ENCODE results near the gene CLIC5. TPM values are rescaled to one million over a fixed set of nuclear protein-coding genes. Genes with fewer than 3 reads are reported as not detected.

The CLIC5 gene
- polyA plus RNA-seq, 1 donor from 2014 or later: 0.22 TPM

DNA sequence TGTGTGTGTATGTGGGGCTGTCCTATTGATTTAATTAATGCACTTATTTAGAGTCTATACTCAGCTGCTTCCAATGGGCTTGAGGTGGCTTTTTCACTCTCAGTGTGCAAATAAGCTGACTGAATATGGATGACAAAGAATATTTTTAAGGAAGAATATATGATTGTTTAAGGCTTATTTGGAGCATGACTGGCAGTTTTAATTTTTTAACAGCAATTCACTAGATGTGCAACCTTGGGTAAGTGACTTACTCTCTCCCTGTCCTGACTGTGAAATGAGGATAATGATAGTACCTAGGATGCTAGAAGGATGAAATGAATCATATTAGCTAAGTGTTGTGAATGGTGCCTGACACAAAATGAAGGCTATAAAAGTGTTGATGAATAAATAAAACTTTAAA, 67.9 kb downstream of the CLIC5 start:
- H3K9ac ChIP-seq (ENCODE audit: low read length): no peak overlapping the region

DNA sequence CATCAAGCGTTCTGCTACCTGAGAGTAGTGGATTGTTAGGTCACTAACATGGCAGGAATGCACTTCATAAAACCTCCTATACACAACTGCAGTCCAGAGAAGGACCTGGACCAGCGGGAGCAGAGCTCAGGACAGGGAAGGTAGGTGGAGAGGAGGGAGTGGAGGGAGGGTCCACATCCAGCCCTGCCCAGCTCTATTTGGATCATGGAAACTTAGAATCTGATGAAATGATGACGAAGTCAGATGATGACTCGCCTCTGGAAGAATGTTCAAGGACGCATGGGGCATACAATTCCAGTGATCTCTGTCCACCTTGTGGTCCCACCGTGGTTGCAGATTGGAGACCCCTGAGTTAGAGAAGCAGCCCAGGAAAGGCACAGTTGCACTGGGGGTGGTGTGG, 68.8 kb downstream of the CLIC5 start:
- no peaks in the 10 kb centered on the region for H4K20me1 ChIP-seq (ENCODE audit: insufficient read depth)
- no peak overlapping the region for H3K4me2 ChIP-seq (ENCODE audit: low read length)
- no peak overlapping the region for H2AFZ ChIP-seq (ENCODE audit: low read depth, low read length)
- no peaks in the 10 kb centered on the region for H3K27me3 ChIP-seq (ENCODE audit: insufficient read depth, low read depth, low read length)
- H3K36me3 ChIP-seq (ENCODE audit: insufficient read depth, low read length): no peaks in the 10 kb centered on the region
- no peaks in the 10 kb centered on the region for H3K9me3 ChIP-seq (ENCODE audit: low read length)
- no peaks in the 10 kb centered on the region for H3K9me2 ChIP-seq (ENCODE audit: insufficient read depth, low read length)
- H3K4me3 ChIP-seq (ENCODE audit: low read length): no peak overlapping the region
- no peak overlapping the region for H3K9ac ChIP-seq (ENCODE audit: low read length)
- no peak for TF ChIP-seq RAD21 (conservative IDR thresholded peaks at IDR 0.05)
- TF ChIP-seq, protein P1, sequence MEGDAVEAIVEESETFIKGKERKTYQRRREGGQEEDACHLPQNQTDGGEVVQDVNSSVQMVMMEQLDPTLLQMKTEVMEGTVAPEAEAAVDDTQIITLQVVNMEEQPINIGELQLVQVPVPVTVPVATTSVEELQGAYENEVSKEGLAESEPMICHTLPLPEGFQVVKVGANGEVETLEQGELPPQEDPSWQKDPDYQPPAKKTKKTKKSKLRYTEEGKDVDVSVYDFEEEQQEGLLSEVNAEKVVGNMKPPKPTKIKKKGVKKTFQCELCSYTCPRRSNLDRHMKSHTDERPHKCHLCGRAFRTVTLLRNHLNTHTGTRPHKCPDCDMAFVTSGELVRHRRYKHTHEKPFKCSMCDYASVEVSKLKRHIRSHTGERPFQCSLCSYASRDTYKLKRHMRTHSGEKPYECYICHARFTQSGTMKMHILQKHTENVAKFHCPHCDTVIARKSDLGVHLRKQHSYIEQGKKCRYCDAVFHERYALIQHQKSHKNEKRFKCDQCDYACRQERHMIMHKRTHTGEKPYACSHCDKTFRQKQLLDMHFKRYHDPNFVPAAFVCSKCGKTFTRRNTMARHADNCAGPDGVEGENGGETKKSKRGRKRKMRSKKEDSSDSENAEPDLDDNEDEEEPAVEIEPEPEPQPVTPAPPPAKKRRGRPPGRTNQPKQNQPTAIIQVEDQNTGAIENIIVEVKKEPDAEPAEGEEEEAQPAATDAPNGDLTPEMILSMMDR (IDR thresholded peaks at IDR 0.05; ENCODE audit: poor library complexity, severe bottlenecking): no peak
- no peak for TF ChIP-seq EZH2 (IDR thresholded peaks at IDR 0.05; ENCODE audit: borderline replicate concordance, insufficient read depth, low read length, poor library complexity, severe bottlenecking)
- no peak for TF ChIP-seq EP300 (conservative IDR thresholded peaks at IDR 0.05; ENCODE audit: poor library complexity, severe bottlenecking)
- TF ChIP-seq TAF1 (IDR thresholded peaks at IDR 0.05; ENCODE audit: low read depth): no peak
- no peak for TF ChIP-seq POLR2AphosphoS5 (IDR thresholded peaks at IDR 0.05)
- no peak for TF ChIP-seq MXI1 (conservative IDR thresholded peaks at IDR 0.05; ENCODE audit: poor library complexity, severe bottlenecking)
- TF ChIP-seq SMC3 (conservative IDR thresholded peaks at IDR 0.05; ENCODE audit: poor library complexity): no peak
- TF ChIP-seq, protein P2, sequence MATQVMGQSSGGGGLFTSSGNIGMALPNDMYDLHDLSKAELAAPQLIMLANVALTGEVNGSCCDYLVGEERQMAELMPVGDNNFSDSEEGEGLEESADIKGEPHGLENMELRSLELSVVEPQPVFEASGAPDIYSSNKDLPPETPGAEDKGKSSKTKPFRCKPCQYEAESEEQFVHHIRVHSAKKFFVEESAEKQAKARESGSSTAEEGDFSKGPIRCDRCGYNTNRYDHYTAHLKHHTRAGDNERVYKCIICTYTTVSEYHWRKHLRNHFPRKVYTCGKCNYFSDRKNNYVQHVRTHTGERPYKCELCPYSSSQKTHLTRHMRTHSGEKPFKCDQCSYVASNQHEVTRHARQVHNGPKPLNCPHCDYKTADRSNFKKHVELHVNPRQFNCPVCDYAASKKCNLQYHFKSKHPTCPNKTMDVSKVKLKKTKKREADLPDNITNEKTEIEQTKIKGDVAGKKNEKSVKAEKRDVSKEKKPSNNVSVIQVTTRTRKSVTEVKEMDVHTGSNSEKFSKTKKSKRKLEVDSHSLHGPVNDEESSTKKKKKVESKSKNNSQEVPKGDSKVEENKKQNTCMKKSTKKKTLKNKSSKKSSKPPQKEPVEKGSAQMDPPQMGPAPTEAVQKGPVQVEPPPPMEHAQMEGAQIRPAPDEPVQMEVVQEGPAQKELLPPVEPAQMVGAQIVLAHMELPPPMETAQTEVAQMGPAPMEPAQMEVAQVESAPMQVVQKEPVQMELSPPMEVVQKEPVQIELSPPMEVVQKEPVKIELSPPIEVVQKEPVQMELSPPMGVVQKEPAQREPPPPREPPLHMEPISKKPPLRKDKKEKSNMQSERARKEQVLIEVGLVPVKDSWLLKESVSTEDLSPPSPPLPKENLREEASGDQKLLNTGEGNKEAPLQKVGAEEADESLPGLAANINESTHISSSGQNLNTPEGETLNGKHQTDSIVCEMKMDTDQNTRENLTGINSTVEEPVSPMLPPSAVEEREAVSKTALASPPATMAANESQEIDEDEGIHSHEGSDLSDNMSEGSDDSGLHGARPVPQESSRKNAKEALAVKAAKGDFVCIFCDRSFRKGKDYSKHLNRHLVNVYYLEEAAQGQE (IDR thresholded peaks at IDR 0.05; ENCODE audit: borderline replicate concordance): no peak
- H3K79me2 ChIP-seq (replicated peaks; ENCODE audit: insufficient read depth, low read length): no peaks in the 10 kb centered on the region
- no peaks in the 10 kb centered on the region for H3F3A ChIP-seq (ENCODE audit: insufficient read depth, low read length, poor library complexity, severe bottlenecking)
- H3K27ac ChIP-seq (ENCODE audit: low read length): no peak overlapping the region

More for the DNA sequence above, 67.9 kb downstream of the CLIC5 start:
- no peak overlapping the region for H3K4me3 ChIP-seq (ENCODE audit: low read length)
- no peaks in the 10 kb centered on the region for H3K27me3 ChIP-seq (ENCODE audit: insufficient read depth, low read depth, low read length)
- no peaks in the 10 kb centered on the region for H3K79me2 ChIP-seq (replicated peaks; ENCODE audit: insufficient read depth, low read length)
- H3F3A ChIP-seq (ENCODE audit: insufficient read depth, low read length, poor library complexity, severe bottlenecking): no peaks in the 10 kb centered on the region
- H3K9me2 ChIP-seq (ENCODE audit: insufficient read depth, low read length): no peaks in the 10 kb centered on the region
- no peaks in the 10 kb centered on the region for H4K20me1 ChIP-seq (ENCODE audit: insufficient read depth)
- H2AFZ ChIP-seq (ENCODE audit: low read depth, low read length): no peak overlapping the region
- H3K9me3 ChIP-seq (ENCODE audit: low read length): no peaks in the 10 kb centered on the region
- no peak for TF ChIP-seq MXI1 (conservative IDR thresholded peaks at IDR 0.05; ENCODE audit: poor library complexity, severe bottlenecking)
- TF ChIP-seq, protein P1 (IDR thresholded peaks at IDR 0.05; ENCODE audit: poor library complexity, severe bottlenecking): no peak
- TF ChIP-seq, protein P2 (IDR thresholded peaks at IDR 0.05; ENCODE audit: borderline replicate concordance): no peak
- TF ChIP-seq TAF1 (IDR thresholded peaks at IDR 0.05; ENCODE audit: low read depth): no peak
- no peak for TF ChIP-seq EP300 (conservative IDR thresholded peaks at IDR 0.05; ENCODE audit: poor library complexity, severe bottlenecking)
- no peak for TF ChIP-seq SMC3 (conservative IDR thresholded peaks at IDR 0.05; ENCODE audit: poor library complexity)
- no peak for TF ChIP-seq EZH2 (IDR thresholded peaks at IDR 0.05; ENCODE audit: borderline replicate concordance, insufficient read depth, low read length, poor library complexity, severe bottlenecking)
- no peak for TF ChIP-seq POLR2AphosphoS5 (IDR thresholded peaks at IDR 0.05)
- no peak for TF ChIP-seq RAD21 (conservative IDR thresholded peaks at IDR 0.05)
- no peak overlapping the region for H3K4me2 ChIP-seq (ENCODE audit: low read length)
- no peaks in the 10 kb centered on the region for H3K36me3 ChIP-seq (ENCODE audit: insufficient read depth, low read length)
- no peak overlapping the region for H3K27ac ChIP-seq (ENCODE audit: low read length)
